ENCODE results near the gene CDCA3. TPM values are rescaled to one million over a fixed set of nuclear protein-coding genes. Genes with fewer than 3 reads are reported as not detected.
"Not testable (repeated sequence)": the region's sequence is repeated elsewhere in the genome, so short reads cannot be mapped to it uniquely, and the experiment has no call there.

The CDCA3 gene
- total RNA-seq, 1 donor from 2014 or later, result 3.5 TPM

DNA sequence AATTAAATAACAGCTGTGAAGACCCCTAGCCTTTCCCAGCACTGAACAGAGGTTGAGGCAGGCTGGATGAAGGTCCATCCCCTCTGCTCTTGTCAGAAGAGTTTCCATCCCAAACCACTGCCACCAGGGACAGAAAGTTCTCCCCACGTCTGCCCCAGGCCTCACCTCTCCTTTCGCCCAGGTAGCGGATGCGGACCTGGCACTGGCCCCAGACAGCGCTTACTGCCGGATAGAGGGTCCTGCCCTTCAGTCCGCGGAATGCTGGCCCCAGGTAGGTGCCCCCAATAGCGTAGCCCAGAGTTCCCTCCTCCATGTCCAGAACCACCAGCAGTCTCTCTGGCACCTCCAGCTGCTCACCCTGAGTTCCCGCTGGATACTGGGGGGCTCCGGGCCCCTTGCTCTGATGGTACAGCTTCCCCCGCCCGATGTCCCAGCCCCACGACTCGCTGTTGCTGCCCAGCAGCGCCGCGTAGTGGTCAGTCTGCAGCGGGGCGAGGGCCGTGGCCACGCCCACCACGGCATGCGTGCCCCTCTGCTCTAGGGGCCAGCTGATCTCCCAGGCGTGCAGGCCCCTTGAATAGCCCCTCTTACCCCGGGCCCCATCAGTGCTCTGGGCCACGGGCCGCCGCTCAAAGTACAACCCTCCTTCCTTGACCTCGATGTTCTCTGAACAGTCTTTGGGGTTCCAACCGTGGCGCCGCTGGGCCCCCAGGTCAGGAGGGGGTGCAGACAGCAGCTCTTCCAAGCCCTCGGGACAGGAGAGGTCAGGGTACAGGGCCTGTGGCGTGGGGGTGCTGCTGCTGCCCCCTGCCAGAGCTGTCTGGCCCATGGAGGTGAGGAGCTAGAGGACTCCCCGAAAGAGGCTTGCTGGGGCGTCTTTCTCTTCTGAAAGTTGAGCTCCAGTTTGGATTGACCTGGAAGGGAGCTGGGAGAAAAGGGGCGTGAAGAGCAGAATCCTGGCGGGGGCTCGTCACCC, 21.3 kb upstream of the CDCA3 start:
- peak; percentile 80 for DNase-seq (ENCODE audit: low read depth)

- DNase-seq (ENCODE audit: low read depth), result peak; percentile 34
Measured at GRCh38 chr12:6871052-6871957, 20.2 kb upstream of the CDCA3 start.

- not testable (repeated sequence) for DNase-seq (ENCODE audit: low read depth)
Measured at GRCh38 chr12:6870304-6870703, 19.2 kb upstream of the CDCA3 start.

DNA sequence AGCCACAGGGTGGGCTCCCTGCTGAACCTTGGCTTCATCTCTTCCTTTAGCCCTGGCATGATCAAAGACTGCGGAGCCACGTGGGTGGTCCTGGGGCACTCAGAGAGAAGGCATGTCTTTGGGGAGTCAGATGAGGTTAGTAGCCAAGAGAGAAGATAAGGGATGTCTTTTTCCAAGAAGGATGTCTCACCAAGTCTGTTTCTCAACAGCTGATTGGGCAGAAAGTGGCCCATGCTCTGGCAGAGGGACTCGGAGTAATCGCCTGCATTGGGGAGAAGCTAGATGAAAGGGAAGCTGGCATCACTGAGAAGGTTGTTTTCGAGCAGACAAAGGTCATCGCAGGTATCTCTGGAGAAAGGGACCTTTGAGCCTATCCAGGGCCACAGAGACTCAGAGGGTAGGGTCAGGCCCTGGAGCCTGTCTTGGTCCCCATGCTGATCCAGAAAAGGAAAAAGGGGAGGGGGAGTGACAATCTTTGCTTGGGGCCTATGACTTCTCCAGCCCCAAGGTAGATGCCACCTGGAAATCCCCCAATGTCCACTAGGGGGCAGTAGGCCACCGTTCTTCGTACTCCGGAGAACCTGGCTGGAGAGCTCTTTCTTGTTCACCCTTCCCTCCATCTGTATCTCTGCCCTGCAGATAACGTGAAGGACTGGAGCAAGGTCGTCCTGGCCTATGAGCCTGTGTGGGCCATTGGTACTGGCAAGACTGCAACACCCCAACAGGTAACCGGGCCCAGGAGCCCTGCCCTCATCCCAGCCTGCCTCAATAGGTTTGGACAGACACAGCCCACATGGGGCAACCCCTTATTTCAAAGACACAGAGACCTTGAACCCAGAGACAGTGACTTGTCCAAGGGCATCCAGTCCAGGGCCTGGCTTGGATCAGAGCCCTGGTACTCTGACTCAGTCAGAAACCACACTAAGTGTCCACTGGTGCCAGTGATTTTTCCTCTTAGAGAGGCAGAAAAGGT, 18.2 kb upstream of the CDCA3 start:
- DNase-seq (ENCODE audit: low read depth), result peak; percentile 79

DNA sequence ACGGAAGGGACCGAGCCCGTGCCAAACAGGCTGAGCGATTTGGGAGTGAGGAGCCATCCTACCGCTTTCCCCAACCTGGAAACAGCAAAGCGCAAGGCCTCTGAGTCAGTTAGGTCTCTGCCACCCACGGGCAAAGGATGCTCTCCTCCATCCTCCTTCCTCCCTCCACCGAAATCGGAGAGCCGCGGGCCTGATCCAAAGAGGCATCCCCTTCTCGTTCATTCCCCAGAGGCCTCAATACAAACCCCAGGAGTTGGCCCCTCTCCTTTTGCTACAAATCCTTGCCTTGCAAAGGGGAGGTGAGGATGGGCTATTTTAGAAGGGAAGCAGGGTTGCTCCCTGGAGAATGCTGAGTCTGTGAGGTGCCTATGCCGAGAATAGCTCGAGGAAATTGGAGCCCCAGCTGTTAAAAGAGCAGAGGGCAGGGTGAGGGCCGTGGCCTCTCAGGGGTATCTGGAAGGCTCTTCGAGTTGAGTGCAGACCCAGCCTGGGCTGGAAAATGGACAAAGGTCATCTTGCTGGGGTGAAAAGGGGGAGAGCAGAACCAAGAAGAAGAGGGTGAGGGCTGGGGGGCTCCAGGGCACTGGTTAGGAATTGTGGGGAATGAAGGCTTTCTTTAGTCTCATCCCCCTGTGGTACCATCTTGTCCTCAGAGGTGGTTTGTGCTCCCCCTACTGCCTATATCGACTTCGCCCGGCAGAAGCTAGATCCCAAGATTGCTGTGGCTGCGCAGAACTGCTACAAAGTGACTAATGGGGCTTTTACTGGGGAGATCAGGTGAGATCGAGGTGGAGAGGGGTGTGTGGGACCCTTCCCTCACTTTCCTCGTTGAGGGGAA, 17.3 kb upstream of the CDCA3 start:
- peak; percentile 70 for DNase-seq (ENCODE audit: low read depth)

GRCh38 chr12:6867413-6868210, 16.5 kb upstream of the CDCA3 start, which contains the start of gene TPI1:
TPI1 (plus strand) TSS chr12:6867531; CDS start chr12:6867567, 36 bp downstream.
- DNase-seq (ENCODE audit: low read depth), result peak; percentile 77

GRCh38 chr12:6866920-6867412, 15.9 kb upstream of the CDCA3 start:
- no peak for DNase-seq (ENCODE audit: low read depth)

DNA sequence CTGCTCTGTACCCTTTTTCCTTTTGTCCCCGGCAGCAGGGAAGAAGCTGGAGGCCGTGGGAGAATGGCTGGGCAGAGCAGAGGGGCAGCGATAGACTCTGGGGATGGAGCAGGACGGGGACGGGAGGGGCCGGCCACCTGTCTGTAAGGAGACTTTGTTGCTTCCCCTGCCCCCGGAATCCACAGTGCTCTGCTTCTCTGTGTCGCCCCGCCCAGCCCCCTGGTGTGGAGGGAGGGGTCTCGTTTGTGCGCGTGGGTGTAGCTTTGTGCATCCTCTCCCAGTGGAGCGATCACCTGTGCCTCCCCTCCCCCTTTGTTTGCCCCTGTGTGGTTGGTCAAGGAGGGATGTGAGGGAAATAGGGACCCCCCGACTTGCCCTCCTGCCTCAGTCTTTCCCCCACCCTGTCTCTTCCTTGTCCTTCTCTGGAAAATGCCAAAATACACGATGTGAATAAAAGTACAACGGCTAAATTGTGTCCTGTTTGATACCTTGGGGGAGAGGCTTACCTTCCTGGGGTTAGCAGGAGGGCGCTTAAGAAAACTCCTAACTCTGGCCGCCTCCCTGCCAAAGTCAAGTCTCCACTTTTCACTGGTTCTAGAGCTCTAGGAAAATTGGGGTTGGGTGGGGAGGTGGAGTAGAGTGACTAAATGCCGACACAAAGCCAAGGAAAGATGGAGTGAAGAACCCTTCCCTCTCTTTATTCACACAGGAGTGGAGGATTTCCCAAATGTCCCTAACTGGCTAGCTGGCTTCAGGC, 15.3 kb upstream of the CDCA3 start:
- no peak for DNase-seq (ENCODE audit: low read depth)

DNA sequence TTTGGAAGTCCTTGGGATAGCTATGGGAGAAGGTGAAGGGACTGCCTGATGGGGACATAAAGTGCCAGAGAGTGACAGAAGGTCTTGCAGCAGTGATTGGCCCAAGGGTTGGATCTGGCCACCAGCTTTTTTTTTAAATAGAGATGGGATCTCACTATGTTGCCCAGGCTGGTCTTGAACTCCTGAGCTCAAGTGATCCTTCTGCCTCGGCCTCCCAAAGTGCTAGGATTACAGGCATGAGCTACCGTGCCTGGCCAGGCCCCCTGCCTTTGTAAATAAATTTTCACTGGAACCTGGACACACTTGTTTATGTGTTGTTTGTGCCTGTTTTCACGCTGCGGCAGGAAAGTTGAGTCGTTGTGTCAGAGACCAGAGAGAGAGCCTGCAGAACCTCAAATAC, 14.2 kb upstream of the CDCA3 start:
- not testable (repeated sequence) for DNase-seq (ENCODE audit: low read depth)

GRCh38 chr12:6863586-6864321, 12.7 kb upstream of the CDCA3 start:
- no peak for DNase-seq (ENCODE audit: low read depth)

DNA sequence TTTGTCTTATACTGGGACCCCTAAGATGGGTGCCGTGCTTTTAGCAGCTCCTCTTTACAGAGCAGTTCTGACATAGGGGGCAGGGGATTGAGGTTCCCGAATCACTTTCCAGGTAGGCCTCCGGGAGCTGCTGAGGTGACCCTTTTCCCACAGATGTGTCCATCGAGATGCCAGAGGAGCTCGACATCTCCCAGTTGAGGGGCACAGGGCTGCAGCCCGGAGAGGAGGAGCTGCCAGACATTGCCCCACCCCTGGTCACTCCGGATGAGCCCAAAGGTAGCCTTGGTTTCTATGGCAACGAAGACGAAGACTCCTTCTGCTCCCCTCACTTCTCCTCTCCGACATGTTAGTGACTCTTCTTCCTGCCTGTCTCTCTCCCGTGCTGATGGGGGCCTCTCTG, 11.9 kb upstream of the CDCA3 start:
- no peak for DNase-seq (ENCODE audit: low read depth)

GRCh38 chr12:6861391-6861790, 10.3 kb upstream of the CDCA3 start:
- DNase-seq (ENCODE audit: low read depth), result no peak

- no peak for DNase-seq (ENCODE audit: low read depth)
Measured at GRCh38 chr12:6860942-6861341, 9.9 kb upstream of the CDCA3 start.

DNA sequence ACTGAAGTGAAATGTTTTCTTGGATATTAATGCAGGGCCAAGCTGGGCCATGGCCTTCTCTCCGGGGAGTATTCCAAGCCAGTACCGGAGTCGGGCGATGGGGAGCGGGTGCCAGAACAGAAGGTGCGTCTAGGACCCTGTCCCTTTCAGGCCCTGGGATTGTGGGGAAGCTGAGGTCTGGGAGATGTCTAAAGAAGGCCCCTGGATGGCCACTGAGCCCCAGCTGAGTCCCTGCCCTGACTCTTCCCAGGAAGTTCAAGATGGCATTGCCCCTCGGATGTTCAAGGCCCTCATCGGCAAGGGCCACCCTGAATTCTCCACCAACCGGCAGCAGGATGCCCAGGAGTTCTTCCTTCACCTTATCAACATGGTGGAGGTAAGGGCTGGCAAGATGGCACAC, 9.0 kb upstream of the CDCA3 start:
- no peak for DNase-seq (ENCODE audit: low read depth)

GRCh38 chr12:6858799-6859198, 7.7 kb upstream of the CDCA3 start:
- peak; percentile 84 for DNase-seq (ENCODE audit: low read depth)

GRCh38 chr12:6855322-6855721, 4.2 kb upstream of the CDCA3 start:
- DNase-seq (ENCODE audit: low read depth), result no peak

GRCh38 chr12:6854036-6854435, 3.0 kb upstream of the CDCA3 start:
- DNase-seq (ENCODE audit: low read depth), result no peak
